ENCODE data around the gene METTL6. TPM values are rescaled to one million over a fixed set of nuclear protein-coding genes. Genes with fewer than 3 reads are reported as not detected.
"Not testable (repeated sequence)": the region's sequence is repeated elsewhere in the genome, so short reads cannot be mapped to it uniquely, and the experiment has no call there.

METTL6 gene
- total RNA-seq, 4 donors from 2014 or later: 9.5 to 16.2 (median 13.4) TPM

GRCh38 chr3:15458212-15458780, 31.0 kb upstream of the METTL6 start:
- H3K36me3 ChIP-seq: no peaks in the 10 kb centered on the region
- no peak overlapping the region for H3K27ac ChIP-seq
- H3K4me3 ChIP-seq: no peak overlapping the region
- H3K4me1 ChIP-seq: no peaks in the 10 kb centered on the region
- H3K27me3 ChIP-seq: no peaks in the 10 kb centered on the region
- TF ChIP-seq POLR2A (IDR thresholded peaks at IDR 0.05) (no peak), CTCF (IDR thresholded peaks at IDR 0.05) (no peak)
- no peak for DNase-seq
- no peaks in the 10 kb centered on the region for H3K9me3 ChIP-seq

- not testable (repeated sequence) for H3K4me1 ChIP-seq, H3K36me3 ChIP-seq, H3K27ac ChIP-seq, H3K4me3 ChIP-seq, H3K9me3 ChIP-seq, DNase-seq, H3K27me3 ChIP-seq
These were observed 29.6 kb upstream of the METTL6 start for GRCh38 chr3:15456915-15457314.

- DNase-seq: no peak
- no peaks in the 10 kb centered on the region for H3K4me1 ChIP-seq
- H3K27me3 ChIP-seq: no peaks in the 10 kb centered on the region
- TF ChIP-seq CTCF (IDR thresholded peaks at IDR 0.05) (no peak), POLR2A (IDR thresholded peaks at IDR 0.05) (no peak)
- H3K9me3 ChIP-seq: no peaks in the 10 kb centered on the region
- no peak overlapping the region for H3K27ac ChIP-seq
- no peak overlapping the region for H3K4me3 ChIP-seq
- no peaks in the 10 kb centered on the region for H3K36me3 ChIP-seq
These were observed 29.0 kb upstream of the METTL6 start for GRCh38 chr3:15456321-15456720.

GRCh38 chr3:15455756-15456155, 28.4 kb upstream of the METTL6 start:
- DNase-seq: no peak
- Histone ChIP-seq H3K27me3 (no peaks in the 10 kb centered on the region), H3K4me1 (no peaks in the 10 kb centered on the region), H3K27ac (no peak overlapping the region), H3K4me3 (no peak overlapping the region), H3K36me3 (no peaks in the 10 kb centered on the region), H3K9me3 (no peaks in the 10 kb centered on the region)
- TF ChIP-seq CTCF (IDR thresholded peaks at IDR 0.05): no peak
- TF ChIP-seq POLR2A (IDR thresholded peaks at IDR 0.05): no peak

GRCh38 chr3:15454965-15455364, 27.6 kb upstream of the METTL6 start:
- TF ChIP-seq CTCF (IDR thresholded peaks at IDR 0.05): no peak
- TF ChIP-seq POLR2A (IDR thresholded peaks at IDR 0.05): no peak
- Histone ChIP-seq H3K27ac (no peak overlapping the region), H3K4me1 (no peaks in the 10 kb centered on the region), H3K36me3 (no peaks in the 10 kb centered on the region), H3K4me3 (no peak overlapping the region), H3K9me3 (no peaks in the 10 kb centered on the region), H3K27me3 (no peaks in the 10 kb centered on the region)
- no peak for DNase-seq

GRCh38 chr3:15453991-15454625, 26.8 kb upstream of the METTL6 start:
- Histone ChIP-seq H3K4me3 (no peak overlapping the region), H3K9me3 (no peaks in the 10 kb centered on the region), H3K4me1 (no peaks in the 10 kb centered on the region), H3K36me3 (no peaks in the 10 kb centered on the region), H3K27ac (no peak overlapping the region), H3K27me3 (no peaks in the 10 kb centered on the region)
- no peak for DNase-seq
- TF ChIP-seq CTCF (IDR thresholded peaks at IDR 0.05) (no peak), POLR2A (IDR thresholded peaks at IDR 0.05) (no peak)
